PC-3 (cell line): ENCODE measurements around the gene GET3. TPM values are rescaled to one million over a fixed set of nuclear protein-coding genes. Genes with fewer than 3 reads are reported as not detected.
A peak's percentile ranks its signal among the peaks of the same experiment; 100 is the strongest.

Experiments
- ATAC-seq: fragments of 200-7000 bp; cut with Tn5 transposase; 2 replicates; pipeline ENCODE4 v1.9.1; 2020; ENCODE audit warnings: mild to moderate bottlenecking, moderate library complexity
- BruUV-seq: library from RNA; stranded (reverse); fragments of 400-500 nt; replicated peaks from 2 replicates; lab custom pipeline; 2021; lab: Mats Ljungman, UMichigan
- CTCF ChIA-PET: fragments of 300-600 bp; sonication (Branson Sonifier 250); formaldehyde crosslinking; loops from one replicate; lab custom pipeline; 2022; ENCODE audit warnings: antibody characterized with exemption; lab: Charles Lee
- POLR2A ChIA-PET: fragments of 300-600 bp; sonication (Branson Sonifier 250); formaldehyde crosslinking; loops from one replicate; lab custom pipeline; 2022; ENCODE audit warnings: antibody characterized with exemption; ENCODE audit not compliant: unreplicated experiment; lab: Charles Lee
- DNase-seq: peaks from one replicate; pipeline ENCODE4 v3.0.0-alpha.2; 2015
- H2AFZ ChIP-seq: fragments of 300-600 bp; sonication (generic); 2 replicates; pipeline ENCODE4 v1.6.0; 2016; ENCODE audit warnings: antibody characterized with exemption, low read length
- H3F3A ChIP-seq: fragments of 300-600 bp; sonication (generic); one replicate; pipeline ENCODE4 v1.6.0; 2017; ENCODE audit warnings: antibody characterized with exemption, low read length, control low read depth, mild to moderate bottlenecking; ENCODE audit not compliant: unreplicated experiment
- H3K27ac ChIP-seq: fragments of 300-600 bp; sonication (generic); 2 replicates; pipeline ENCODE4 v1.5.1; 2016; ENCODE audit warnings: mild to moderate bottlenecking, low read length
- H3K27me3 ChIP-seq: fragments of 300-600 bp; sonication (generic); 2 replicates; pipeline ENCODE4 v1.6.1; 2016; ENCODE audit warnings: low read length, mixed read lengths
- H3K36me3 ChIP-seq: fragments of 300-600 bp; sonication (generic); 2 replicates; pipeline ENCODE4 v1.6.1; 2016; ENCODE audit warnings: low read depth, mixed run types, low read length, mixed read lengths
- H3K4me1 ChIP-seq: fragments of 300-600 bp; sonication (generic); 2 replicates; pipeline ENCODE4 v1.5.1; 2016; ENCODE audit warnings: low read length; ENCODE audit not compliant: insufficient read depth
- H3K4me2 ChIP-seq: fragments of 300-600 bp; sonication (generic); 2 replicates; pipeline ENCODE4 v1.6.0; 2016; ENCODE audit warnings: low read length
- H3K4me3 ChIP-seq: fragments of 300-600 bp; sonication (generic); 2 replicates; pipeline ENCODE4 v1.5.1; 2016; ENCODE audit warnings: mild to moderate bottlenecking, low read length, mixed read lengths
- H3K79me2 ChIP-seq: fragments of 300-600 bp; sonication (generic); 2 replicates; pipeline ENCODE4 v1.6.1; 2017; ENCODE audit warnings: low read length, mixed read lengths
- H3K9ac ChIP-seq: fragments of 300-600 bp; sonication (generic); 2 replicates; pipeline ENCODE4 v1.6.0; 2016; ENCODE audit warnings: mild to moderate bottlenecking, low read length
- H3K9me2 ChIP-seq: fragments of 300-600 bp; sonication (generic); replicated peaks from 2 replicates; pipeline ENCODE4 v1.6.1; 2016; ENCODE audit warnings: mixed run types, low read length, mixed read lengths
- H3K9me3 ChIP-seq: fragments of 300-600 bp; sonication (generic); 2 replicates; pipeline ENCODE4 v1.6.1; 2016; ENCODE audit warnings: low read length, mixed read lengths
- H4K20me1 ChIP-seq: fragments of 300-600 bp; sonication (generic); 2 replicates; pipeline ENCODE4 v1.6.1; 2016; ENCODE audit warnings: low read length, mixed read lengths
- EZH2 ChIP-seq: fragments of 300-600 bp; sonication (generic); IDR thresholded peaks from one replicate; pipeline ENCODE4 v1.6.1; 2017; ENCODE audit warnings: antibody characterized with exemption, mild to moderate bottlenecking, low read length; ENCODE audit not compliant: unreplicated experiment
- EZH2phosphoT487 ChIP-seq: fragments of 300-600 bp; sonication (generic); IDR thresholded peaks from 2 replicates; pipeline ENCODE4 v1.6.1; 2018; ENCODE audit warnings: mild to moderate bottlenecking, antibody characterized with exemption, low read length, borderline replicate concordance
- intact Hi-C: fragments of 100-400 bp; cut with micrococcal nuclease; formaldehyde crosslinking; loops from 2 replicates; pipeline ENCODE4 v1.9.0; 2023
- total RNA-seq: library from RNA; depleted of rRNA; stranded (reverse); fragments of >200 nt; gene quantifications from 2 replicates; pipeline ENCODE4 v1.2.3, GENCODE V29; 2014
- TF ChIP-seq, protein P1 (sequence below): fragments of 300-600 bp; sonication (generic); conservative IDR thresholded peaks from 2 replicates; pipeline ENCODE4 v1.5.1; 2017; ENCODE audit warnings: antibody characterized with exemption, low read depth, mild to moderate bottlenecking, low read length

Gene GET3
- total RNA-seq, 1 experiment from 2014 or later = 264 TPM

DNA sequence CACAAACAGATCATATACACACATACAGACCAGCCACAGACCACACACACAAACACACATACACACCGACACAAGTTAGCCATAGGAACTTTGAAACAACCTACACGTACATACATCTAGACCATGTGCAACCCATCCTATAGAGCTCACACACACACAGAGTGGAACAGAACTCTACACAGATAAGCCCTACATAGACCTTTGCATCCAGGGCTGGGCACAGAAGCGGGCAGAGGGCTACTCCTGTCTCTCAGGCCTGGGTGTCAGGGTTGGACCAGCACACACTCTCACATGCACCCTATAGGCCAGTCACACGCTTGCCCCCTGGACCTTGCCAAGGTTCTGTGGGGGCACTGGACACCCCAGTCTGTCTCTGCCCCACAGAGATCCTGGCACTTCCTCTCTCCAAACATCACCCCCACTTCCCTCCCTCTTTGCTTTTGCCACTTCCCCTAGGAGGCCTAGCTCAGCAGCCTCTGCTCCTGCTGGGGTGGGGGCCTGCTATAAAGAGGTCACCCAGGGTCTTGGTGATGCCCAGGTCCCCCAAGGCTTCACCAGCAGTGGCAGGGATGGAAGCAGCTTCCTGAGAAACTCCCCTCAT is 48.2 kb downstream of the GET3 start:
- ATAC-seq = no peak
- TF ChIP-seq EZH2 = no peak
- TF ChIP-seq, protein P1, sequence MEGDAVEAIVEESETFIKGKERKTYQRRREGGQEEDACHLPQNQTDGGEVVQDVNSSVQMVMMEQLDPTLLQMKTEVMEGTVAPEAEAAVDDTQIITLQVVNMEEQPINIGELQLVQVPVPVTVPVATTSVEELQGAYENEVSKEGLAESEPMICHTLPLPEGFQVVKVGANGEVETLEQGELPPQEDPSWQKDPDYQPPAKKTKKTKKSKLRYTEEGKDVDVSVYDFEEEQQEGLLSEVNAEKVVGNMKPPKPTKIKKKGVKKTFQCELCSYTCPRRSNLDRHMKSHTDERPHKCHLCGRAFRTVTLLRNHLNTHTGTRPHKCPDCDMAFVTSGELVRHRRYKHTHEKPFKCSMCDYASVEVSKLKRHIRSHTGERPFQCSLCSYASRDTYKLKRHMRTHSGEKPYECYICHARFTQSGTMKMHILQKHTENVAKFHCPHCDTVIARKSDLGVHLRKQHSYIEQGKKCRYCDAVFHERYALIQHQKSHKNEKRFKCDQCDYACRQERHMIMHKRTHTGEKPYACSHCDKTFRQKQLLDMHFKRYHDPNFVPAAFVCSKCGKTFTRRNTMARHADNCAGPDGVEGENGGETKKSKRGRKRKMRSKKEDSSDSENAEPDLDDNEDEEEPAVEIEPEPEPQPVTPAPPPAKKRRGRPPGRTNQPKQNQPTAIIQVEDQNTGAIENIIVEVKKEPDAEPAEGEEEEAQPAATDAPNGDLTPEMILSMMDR = no peak
- Histone ChIP-seq H4K20me1 (no peaks in the 10 kb centered on the region), H3K4me2 (peak overlapping the region; percentile 38), H3K36me3 (no peaks in the 10 kb centered on the region), H3K4me1 (peaks cover 73% of the 10 kb centered on the region), H3K27me3 (no peaks in the 10 kb centered on the region), H3K9me3 (no peaks in the 10 kb centered on the region), H2AFZ (peak overlapping the region; percentile 15; the same call in 1 of the 2 replicates), H3K9ac (peak overlapping the region; percentile 38), H3K4me3 (no peak overlapping the region), H3K79me2 (no peaks in the 10 kb centered on the region), H3K27ac (peak overlapping the region; percentile 72), H3F3A (peaks cover 8% of the 10 kb centered on the region), H3K9me2 (no peaks in the 10 kb centered on the region)
- no peak for DNase-seq
- BruUV-seq = no TSS peak
- ChIA-PET CTCF (no interaction called here), POLR2A (no interaction called here)
- intact Hi-C loops = no loop called here

DNA sequence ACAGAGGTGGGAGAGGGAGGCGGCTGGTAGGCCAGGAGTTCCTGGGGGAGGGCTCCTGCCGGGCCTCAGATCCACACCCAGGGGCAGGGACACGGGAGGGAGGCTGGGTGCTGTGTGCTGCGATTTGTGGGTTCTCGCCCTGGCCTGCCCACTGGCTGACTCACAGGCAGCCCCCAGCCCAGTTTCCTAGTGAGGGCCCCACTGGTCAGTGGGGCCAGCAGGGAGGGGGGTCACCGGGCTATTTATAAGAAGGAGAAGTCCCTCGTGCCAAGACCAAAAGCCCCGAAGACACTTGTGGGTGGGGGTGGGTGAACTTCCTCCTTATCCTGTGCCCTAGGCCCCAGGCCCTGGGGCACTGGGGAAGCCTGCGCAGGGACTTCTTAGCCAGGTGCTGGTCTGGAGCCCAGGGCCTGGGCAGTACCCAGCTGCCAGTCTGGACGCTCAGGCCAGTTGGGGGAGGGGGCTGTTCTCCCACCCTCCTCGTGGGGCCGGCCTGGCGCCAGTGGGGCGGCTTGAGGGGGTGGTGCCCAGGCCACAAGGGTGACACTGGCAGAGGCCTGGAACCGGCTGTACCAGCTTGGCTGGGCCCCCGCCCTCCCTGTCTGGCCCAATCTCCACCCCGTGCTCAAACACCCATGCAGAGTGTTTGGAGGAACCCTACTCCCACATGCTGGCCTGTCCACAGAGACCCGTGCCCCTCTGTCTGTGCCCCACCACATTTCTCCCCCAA is 49.0 kb downstream of the GET3 start:
- peaks cover 79% of the 10 kb centered on the region for H3K4me1 ChIP-seq
- H3F3A ChIP-seq = peaks cover 9% of the 10 kb centered on the region
- ChIA-PET POLR2A (no interaction called here), CTCF (interaction anchor here (0.6 kb wide), 1 partner anchor 1147 kb away, joined by 3 read pairs; no protein-coding TSS in a partner anchor)
- no peaks in the 10 kb centered on the region for H4K20me1 ChIP-seq
- ATAC-seq (no peak), DNase-seq (peak; percentile 75)
- H3K79me2 ChIP-seq = peaks cover under 1% of the 10 kb centered on the region; the same call in 1 of the 2 replicates
- peak overlapping the region; percentile 72 for H3K27ac ChIP-seq
- intact Hi-C loops = no loop called here
- no TSS peak for BruUV-seq
- no peaks in the 10 kb centered on the region for H3K9me2 ChIP-seq
- TF ChIP-seq EZH2 = no peak
- TF ChIP-seq, protein P1 = no peak
- TF ChIP-seq EZH2phosphoT487 = no peak
- H2AFZ ChIP-seq = peak overlapping the region; percentile 15; the same call in 1 of the 2 replicates
- H3K27me3 ChIP-seq = no peaks in the 10 kb centered on the region
- H3K36me3 ChIP-seq = no peaks in the 10 kb centered on the region
- H3K9me3 ChIP-seq = no peaks in the 10 kb centered on the region
- peak overlapping the region; percentile 38 for H3K9ac ChIP-seq
- H3K4me2 ChIP-seq = peak overlapping the region; percentile 38
- no peak overlapping the region for H3K4me3 ChIP-seq

GRCh38 chr19:12786952-12787351 is 49.7 kb downstream of the GET3 start:
- Histone ChIP-seq H3K9me2 (no peaks in the 10 kb centered on the region), H3K79me2 (peaks cover 6% of the 10 kb centered on the region), H3K36me3 (no peaks in the 10 kb centered on the region), H4K20me1 (peaks cover 5% of the 10 kb centered on the region), H3K4me3 (no peak overlapping the region), H3K4me1 (peaks cover 78% of the 10 kb centered on the region), H3K27ac (peak overlapping the region; percentile 72), H3K9ac (peak overlapping the region; percentile 38), H3K9me3 (no peaks in the 10 kb centered on the region), H3K4me2 (peak overlapping the region; percentile 38), H3F3A (peaks cover 9% of the 10 kb centered on the region), H3K27me3 (no peaks in the 10 kb centered on the region), H2AFZ (no peak overlapping the region)
- POLR2A ChIA-PET = no interaction called here
- BruUV-seq = no TSS peak
- no peak for TF ChIP-seq EZH2
- TF ChIP-seq EZH2phosphoT487 = no peak
- TF ChIP-seq, protein P1 = no peak
- DNase-seq (no peak), ATAC-seq (no peak)
- CTCF ChIA-PET = interaction anchor here (0.6 kb wide), 2 partner anchors 122 to 1147 kb away, joined by 3 read pairs; no protein-coding TSS in a partner anchor
- intact Hi-C loops = no loop called here
